D721Med (cell line): ENCODE data around the gene ATAD5.
"Not testable (repeated sequence)": the region's sequence is repeated elsewhere in the genome, so short reads cannot be mapped to it uniquely, and the experiment has no call there.

Experiments
- DNase-seq: peaks from one replicate; pipeline ENCODE4 v3.0.0; 2011; ENCODE audit warnings: low spot score; ENCODE audit not compliant: insufficient read length
- FAIRE-seq: peaks from 2 replicates; lab custom pipeline; 2011; peaks lifted over from hg19 to GRCh38; lab: Jason Lieb, UNC
- CTCF ChIP-seq: IDR thresholded peaks from 2 replicates; pipeline ENCODE4 v1.5.1; 2012; ENCODE audit warnings: mild to moderate bottlenecking, control low read depth; ENCODE audit not compliant: insufficient read depth; ENCODE audit errors: missing control alignments

ATAD5 gene

GRCh38 chr17:30905742-30906100 lies 74.0 kb downstream of the ATAD5 start:
- TF ChIP-seq CTCF: no peak
- no peak for FAIRE-seq
- DNase-seq: no peak

GRCh38 chr17:30906101-30906911 lies 74.5 kb downstream of the ATAD5 start, which contains the start of gene TEFM:
Gene TEFM, minus strand, starts transcription at chr17:30906238. Its CDS starts 40 bp downstream, at chr17:30906198.
- DNase-seq (peak; percentile 78), FAIRE-seq (peak; percentile 41)
- TF ChIP-seq CTCF: no peak

- FAIRE-seq: no peak
- no peak for DNase-seq
- TF ChIP-seq CTCF: no peak
Observed at GRCh38 chr17:30908717-30909420, 77.1 kb downstream of the ATAD5 start.

GRCh38 chr17:30910151-30910550 lies 78.4 kb downstream of the ATAD5 start:
- FAIRE-seq, DNase-seq: not testable (repeated sequence)

GRCh38 chr17:30913955-30914354 lies 82.2 kb downstream of the ATAD5 start:
- no peak for DNase-seq
- FAIRE-seq: no peak
- TF ChIP-seq CTCF: no peak

GRCh38 chr17:30915833-30916611 lies 84.3 kb downstream of the ATAD5 start:
- TF ChIP-seq CTCF: no peak
- FAIRE-seq (no peak), DNase-seq (no peak)

GRCh38 chr17:30917050-30917449 lies 85.3 kb downstream of the ATAD5 start:
- no peak for DNase-seq
- no peak for FAIRE-seq
- no peak for TF ChIP-seq CTCF
